ENCODE results near the gene FOXP1.

The FOXP1 gene

DNA sequence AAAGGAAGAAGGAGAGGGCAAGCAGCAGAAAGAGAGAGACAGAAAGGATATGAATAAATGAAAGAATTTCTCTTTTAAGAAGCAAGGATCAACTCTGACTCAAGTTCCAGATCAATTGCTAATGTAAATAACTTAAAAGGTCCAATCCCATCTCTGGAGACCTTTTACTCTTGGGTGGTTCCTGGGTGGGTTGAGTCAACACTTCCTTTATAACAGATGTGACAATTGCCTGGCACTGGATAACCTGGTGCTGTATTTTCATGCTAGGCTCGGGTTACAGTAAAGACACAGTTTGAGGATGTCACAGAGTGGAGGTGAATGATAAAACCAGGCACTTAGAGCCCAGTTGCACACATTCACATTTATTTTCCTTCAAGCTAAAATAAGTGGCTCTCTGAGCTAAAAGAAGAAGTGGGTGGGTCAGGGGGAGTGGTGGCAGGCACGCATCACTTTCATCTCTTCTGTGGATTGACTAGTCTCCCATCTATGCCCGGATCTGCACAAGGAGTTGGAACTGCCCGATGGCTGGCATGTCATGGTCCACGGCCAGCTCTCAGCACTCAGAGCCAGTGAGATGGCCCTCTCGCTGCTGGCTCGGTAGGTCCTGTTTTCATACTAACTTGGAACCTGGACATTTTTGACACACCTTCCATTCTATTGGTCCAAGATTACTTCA, 465.8 kb downstream of the FOXP1 start:
- Histone ChIP-seq H3K36me3 (ENCODE audit: insufficient read depth, low read length) (no peaks in the 10 kb centered on the region), H3K9me3 (ENCODE audit: control insufficient read depth, insufficient read depth, low read length) (no peaks in the 10 kb centered on the region), H3K9ac (ENCODE audit: low read depth, low read length) (no peak overlapping the region), H3K4me1 (ENCODE audit: insufficient read depth, low read length) (no peaks in the 10 kb centered on the region)

DNA sequence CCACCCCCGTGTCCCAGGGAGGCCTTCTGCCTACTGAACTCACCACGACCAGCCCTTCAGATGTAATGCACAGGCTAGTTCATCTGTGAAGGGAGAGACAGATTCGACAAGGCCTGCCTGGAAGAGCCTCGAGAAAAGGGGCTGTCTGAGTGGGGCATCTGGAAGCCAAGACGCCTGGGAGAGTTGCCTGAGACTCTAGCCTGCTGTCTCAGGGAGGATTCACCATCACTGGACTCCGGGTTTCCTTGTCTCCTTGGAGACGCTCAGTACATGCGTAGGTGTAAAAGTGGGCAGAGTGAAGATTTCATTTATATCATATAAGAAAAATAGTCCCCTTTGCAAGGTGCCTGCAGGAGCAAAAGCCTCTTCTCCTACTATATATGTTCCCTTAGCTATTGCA, 468.9 kb downstream of the FOXP1 start:
- H3K4me1 ChIP-seq (ENCODE audit: insufficient read depth, low read length): peaks cover 8% of the 10 kb centered on the region; the same call in 1 of the 2 replicates

DNA sequence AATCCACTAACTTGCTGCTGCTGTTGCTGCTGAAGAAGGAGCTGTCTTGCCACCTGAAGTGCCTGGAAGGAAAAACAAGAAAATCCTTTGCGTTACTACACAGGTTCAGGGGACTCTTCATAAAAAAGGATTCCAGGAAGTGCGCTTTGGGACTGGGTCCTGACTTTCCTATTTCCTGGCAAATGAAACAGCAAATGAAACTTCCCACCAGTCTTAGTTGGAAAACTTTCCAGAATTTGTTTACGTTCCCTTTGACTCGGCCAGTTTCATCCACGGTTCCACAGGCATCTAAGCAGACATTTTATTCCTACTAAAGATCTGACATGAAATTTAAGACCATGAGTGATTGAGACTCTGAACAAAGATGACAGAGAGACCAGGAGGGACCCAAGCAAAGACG, 471.0 kb downstream of the FOXP1 start:
- H3K4me1 ChIP-seq (ENCODE audit: insufficient read depth, low read length): peaks cover 8% of the 10 kb centered on the region; the same call in 1 of the 2 replicates

More for the DNA sequence above, 468.9 kb downstream of the FOXP1 start:
- Histone ChIP-seq H3K9ac (ENCODE audit: low read depth, low read length) (no peak overlapping the region), H3K36me3 (ENCODE audit: insufficient read depth, low read length) (no peaks in the 10 kb centered on the region), H3K9me3 (ENCODE audit: control insufficient read depth, insufficient read depth, low read length) (no peaks in the 10 kb centered on the region)

DNA sequence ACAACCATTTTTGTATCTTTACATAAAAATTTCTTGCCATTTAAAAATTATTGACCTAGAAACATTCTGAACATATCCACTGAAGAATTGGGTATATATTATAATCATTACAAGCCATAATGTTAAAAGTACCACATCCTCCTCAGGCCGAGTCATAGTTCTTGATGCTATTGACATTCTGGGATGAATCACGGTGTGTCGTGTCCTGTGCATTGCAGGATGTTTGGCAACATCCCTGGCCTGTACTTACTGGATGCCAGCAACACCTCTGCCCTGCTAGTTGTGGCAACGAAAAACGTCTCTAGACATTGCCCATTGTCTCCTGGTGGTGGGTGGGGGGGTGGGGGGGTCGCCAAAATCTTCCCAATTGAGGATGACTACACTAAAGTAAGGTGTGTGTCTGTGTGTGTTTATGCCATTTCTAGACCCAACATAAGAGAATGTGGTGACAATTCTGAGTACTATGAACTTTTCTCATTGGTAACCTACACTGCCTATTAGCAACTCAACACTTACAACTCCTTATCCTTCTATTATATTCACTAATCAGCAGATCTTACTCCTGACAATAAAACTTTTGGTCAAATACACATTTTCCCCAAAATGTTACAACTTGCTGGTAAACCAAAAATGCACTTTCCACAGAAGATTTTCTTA, 471.6 kb downstream of the FOXP1 start:
- Histone ChIP-seq H3K36me3 (ENCODE audit: insufficient read depth, low read length) (no peaks in the 10 kb centered on the region), H3K9me3 (ENCODE audit: control insufficient read depth, insufficient read depth, low read length) (no peaks in the 10 kb centered on the region), H3K4me1 (ENCODE audit: insufficient read depth, low read length) (peaks cover 8% of the 10 kb centered on the region; the same call in 1 of the 2 replicates), H3K9ac (ENCODE audit: low read depth, low read length) (no peak overlapping the region)

More for the DNA sequence above, 471.0 kb downstream of the FOXP1 start:
- no peaks in the 10 kb centered on the region for H3K9me3 ChIP-seq (ENCODE audit: control insufficient read depth, insufficient read depth, low read length)
- no peak overlapping the region for H3K9ac ChIP-seq (ENCODE audit: low read depth, low read length)
- no peaks in the 10 kb centered on the region for H3K36me3 ChIP-seq (ENCODE audit: insufficient read depth, low read length)

DNA sequence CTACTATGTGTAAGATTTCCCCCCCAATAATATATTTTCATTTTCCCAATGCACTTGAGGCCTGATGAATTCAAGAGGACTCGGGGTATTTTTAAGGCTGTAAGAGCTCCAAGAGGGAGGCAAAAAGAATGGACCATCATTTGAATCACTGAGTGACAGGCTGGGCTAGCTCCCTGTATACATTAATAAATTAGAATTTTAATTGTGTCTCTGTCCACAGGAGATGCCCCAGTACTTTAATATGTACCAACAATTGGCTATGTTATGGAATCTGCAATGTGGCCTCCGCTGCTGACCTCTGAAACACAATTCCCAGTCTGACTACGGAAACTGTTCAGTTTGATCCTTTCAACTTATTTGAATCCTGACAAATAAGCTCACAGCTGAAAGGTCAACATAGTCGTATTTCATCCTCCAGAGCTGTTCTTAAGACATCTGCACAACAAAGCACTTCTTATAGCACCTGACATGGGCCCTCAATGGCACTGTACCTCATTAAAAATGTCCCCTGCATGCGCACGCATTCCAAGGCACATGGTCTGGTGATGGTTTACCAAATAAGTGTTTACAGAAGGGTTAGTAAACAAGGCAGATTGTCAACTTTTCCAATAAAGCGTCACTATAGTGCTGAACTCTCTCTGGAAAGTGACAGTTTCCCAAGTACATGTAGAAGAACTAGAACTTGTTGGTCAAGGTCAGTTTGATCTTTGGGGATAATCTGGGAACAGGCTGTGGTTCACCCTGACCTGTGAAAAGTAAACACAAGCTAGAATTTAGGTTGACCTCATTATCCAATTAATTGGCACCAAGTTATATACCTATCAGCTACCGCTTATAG, 472.9 kb downstream of the FOXP1 start:
- Histone ChIP-seq H3K36me3 (ENCODE audit: insufficient read depth, low read length) (no peaks in the 10 kb centered on the region), H3K9ac (ENCODE audit: low read depth, low read length) (no peak overlapping the region), H3K9me3 (ENCODE audit: control insufficient read depth, insufficient read depth, low read length) (no peaks in the 10 kb centered on the region), H3K4me1 (ENCODE audit: insufficient read depth, low read length) (peaks cover 8% of the 10 kb centered on the region; the same call in 1 of the 2 replicates)

DNA sequence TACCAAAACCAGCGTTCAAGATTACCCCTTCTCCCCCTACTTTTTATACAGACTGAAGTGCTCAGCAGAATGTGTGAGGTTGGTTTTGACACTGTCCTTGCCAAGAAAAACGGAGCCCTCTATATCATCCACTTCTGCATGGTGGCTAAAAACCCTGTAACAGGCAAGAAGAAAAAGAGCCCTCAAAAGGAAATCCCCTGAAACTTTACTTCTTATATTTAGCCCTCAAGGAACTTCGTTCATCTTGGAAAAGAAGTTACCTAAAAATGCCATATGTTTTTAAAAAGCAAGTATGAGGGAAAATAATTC, 473.6 kb downstream of the FOXP1 start:
- Histone ChIP-seq H3K4me1 (ENCODE audit: insufficient read depth, low read length) (peaks cover 8% of the 10 kb centered on the region; the same call in 1 of the 2 replicates), H3K9ac (ENCODE audit: low read depth, low read length) (no peak overlapping the region), H3K36me3 (ENCODE audit: insufficient read depth, low read length) (no peaks in the 10 kb centered on the region), H3K9me3 (ENCODE audit: control insufficient read depth, insufficient read depth, low read length) (no peaks in the 10 kb centered on the region)

DNA sequence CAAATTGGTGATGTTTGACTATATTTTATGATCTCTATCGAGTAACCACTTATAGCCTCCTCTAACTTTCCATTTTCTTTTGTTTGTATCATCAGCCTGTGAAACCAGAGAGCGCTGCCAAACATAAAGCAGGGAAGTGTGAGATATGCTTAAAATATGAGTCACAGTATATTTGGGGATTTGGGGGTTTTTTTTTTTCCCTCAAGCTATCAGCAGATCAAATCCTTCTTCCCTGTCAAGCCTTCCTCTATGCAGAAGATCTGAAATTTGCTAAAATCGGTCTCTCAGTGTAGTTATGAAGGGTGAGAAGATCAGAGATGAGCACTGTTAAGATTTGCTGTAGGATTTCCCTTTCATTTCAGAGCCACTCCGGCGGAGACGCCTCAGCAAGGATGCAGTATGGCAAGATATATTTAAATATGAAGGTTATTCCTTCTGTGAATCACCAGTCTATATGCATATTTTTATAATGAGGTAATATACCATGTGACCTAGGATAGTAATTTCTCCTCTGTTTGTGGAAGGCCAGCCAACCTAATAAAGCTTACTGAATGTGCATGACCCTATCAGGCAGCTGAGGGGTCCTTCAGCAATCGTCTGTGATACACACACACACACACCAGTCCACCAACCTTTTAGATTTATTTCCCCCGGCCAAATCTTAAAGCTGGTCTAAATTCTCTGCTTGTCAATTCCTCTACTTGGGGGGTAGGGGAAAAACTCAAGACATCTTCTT, 474.1 kb downstream of the FOXP1 start:
- H3K36me3 ChIP-seq (ENCODE audit: insufficient read depth, low read length): no peaks in the 10 kb centered on the region
- H3K9me3 ChIP-seq (ENCODE audit: control insufficient read depth, insufficient read depth, low read length): no peaks in the 10 kb centered on the region
- peaks cover 8% of the 10 kb centered on the region; the same call in 1 of the 2 replicates for H3K4me1 ChIP-seq (ENCODE audit: insufficient read depth, low read length)
- H3K9ac ChIP-seq (ENCODE audit: low read depth, low read length): no peak overlapping the region

DNA sequence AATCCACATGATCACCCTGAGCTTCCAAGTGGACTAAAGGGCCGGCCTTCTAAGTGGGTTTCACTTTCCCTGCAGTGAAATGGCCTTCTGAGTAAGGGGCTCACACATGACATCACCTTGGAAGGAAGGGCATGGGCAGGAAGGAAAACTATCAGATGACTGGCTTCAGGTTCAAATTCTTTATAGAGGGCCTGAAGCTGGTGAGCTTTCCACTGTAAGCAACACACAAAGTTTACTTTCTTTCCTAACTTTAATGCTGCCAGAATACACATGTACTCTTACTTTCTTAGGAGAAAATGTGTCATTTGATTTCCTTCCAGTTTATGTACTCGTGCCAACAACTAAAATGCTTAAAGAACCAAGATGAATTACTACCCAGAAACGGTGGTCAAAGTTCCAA, 475.6 kb downstream of the FOXP1 start:
- H3K9me3 ChIP-seq (ENCODE audit: control insufficient read depth, insufficient read depth, low read length): no peaks in the 10 kb centered on the region
- H3K36me3 ChIP-seq (ENCODE audit: insufficient read depth, low read length): no peaks in the 10 kb centered on the region
- H3K9ac ChIP-seq (ENCODE audit: low read depth, low read length): no peak overlapping the region
- H3K4me1 ChIP-seq (ENCODE audit: insufficient read depth, low read length): peaks cover 8% of the 10 kb centered on the region; the same call in 1 of the 2 replicates

DNA sequence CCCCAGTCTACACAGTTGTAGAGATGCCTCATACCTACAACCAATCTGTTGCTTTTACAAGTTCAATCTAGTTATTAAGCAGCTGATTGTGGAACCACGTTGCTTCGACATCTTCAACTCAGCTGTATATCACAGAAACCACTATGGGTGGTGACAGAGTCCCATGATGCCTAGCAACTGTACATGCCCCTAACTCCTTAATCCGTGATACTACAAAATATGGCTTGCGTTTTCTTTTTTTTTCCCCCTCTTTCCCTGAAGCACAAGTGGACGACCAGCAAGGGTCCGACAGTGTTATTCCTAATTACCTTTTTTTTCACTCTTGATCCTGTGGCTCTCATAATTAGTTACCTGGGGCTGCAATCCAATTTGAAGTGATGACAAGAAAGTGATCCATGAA, 478.6 kb downstream of the FOXP1 start:
- no peaks in the 10 kb centered on the region for H3K9me3 ChIP-seq (ENCODE audit: control insufficient read depth, insufficient read depth, low read length)
- H3K36me3 ChIP-seq (ENCODE audit: insufficient read depth, low read length): no peaks in the 10 kb centered on the region
- H3K4me1 ChIP-seq (ENCODE audit: insufficient read depth, low read length): peaks cover 11% of the 10 kb centered on the region
- no peak overlapping the region for H3K9ac ChIP-seq (ENCODE audit: low read depth, low read length)

DNA sequence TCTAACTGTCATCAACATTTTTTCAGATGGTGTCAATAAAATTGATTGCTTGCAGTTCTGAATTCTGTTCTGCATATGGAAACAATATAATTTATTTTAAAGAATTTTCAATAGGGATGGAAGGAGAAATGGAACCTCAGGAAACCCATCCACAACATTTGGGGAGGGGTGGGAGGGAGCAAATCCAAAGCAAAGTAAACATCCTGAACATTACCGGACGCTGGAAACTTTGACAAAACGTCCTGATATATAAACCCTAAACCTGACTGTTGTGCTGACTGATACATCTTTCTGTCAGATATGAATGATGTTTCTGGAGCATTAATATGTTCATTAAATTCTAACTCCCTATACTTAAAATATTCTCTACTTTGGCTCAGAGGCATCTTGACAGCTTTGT, 479.0 kb downstream of the FOXP1 start:
- no peak overlapping the region for H3K9ac ChIP-seq (ENCODE audit: low read depth, low read length)
- H3K36me3 ChIP-seq (ENCODE audit: insufficient read depth, low read length): no peaks in the 10 kb centered on the region
- peaks cover 11% of the 10 kb centered on the region for H3K4me1 ChIP-seq (ENCODE audit: insufficient read depth, low read length)
- H3K9me3 ChIP-seq (ENCODE audit: control insufficient read depth, insufficient read depth, low read length): no peaks in the 10 kb centered on the region

DNA sequence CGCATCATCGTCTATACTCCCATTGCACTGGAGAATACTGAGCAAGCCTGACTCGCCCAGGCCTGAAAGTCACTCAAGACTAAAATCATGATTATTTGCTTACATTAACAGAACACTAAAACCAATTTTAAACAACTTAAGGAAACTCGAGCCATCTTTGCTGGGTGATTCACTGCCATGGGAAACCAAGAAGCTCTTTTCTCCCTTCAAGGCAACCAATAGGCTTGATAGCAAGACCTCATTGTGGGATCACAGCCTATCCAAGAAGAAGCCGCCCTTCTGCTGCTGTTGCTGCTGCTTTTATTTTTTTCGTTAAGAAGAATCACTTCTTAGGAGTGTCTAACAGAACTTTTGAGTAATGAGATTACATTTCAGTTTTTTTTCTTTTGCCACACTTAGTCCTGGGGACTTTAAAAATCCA, 479.4 kb downstream of the FOXP1 start:
- Histone ChIP-seq H3K4me1 (ENCODE audit: insufficient read depth, low read length) (peaks cover 11% of the 10 kb centered on the region), H3K9me3 (ENCODE audit: control insufficient read depth, insufficient read depth, low read length) (no peaks in the 10 kb centered on the region), H3K36me3 (ENCODE audit: insufficient read depth, low read length) (no peaks in the 10 kb centered on the region), H3K9ac (ENCODE audit: low read depth, low read length) (no peak overlapping the region)

DNA sequence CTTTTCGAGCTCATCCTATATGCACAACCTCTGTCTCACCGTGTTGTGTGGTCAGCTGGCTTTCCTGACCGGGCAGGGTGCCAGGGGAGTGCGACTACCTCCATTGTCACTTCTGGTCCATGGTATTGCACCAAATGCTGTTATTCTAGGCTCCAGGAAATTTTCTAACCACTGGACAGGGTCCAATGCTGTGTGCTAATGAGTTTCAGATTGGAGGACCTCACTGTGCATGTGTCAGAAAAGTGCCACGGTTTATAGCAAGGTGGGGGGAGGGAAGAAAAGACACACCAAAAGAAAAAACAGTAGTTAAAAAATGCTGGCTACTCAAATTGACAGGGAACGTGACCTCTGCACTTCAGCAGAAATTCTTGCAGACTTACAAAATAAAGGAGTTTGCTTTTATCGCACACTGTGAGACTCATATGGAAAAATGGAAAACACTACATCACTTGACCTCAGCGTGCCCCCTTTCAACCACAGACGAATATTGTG, 480.1 kb downstream of the FOXP1 start:
- Histone ChIP-seq H3K4me1 (ENCODE audit: insufficient read depth, low read length) (peaks cover 11% of the 10 kb centered on the region; the same call in 1 of the 2 replicates), H3K9ac (ENCODE audit: low read depth, low read length) (no peak overlapping the region), H3K9me3 (ENCODE audit: control insufficient read depth, insufficient read depth, low read length) (no peaks in the 10 kb centered on the region), H3K36me3 (ENCODE audit: insufficient read depth, low read length) (no peaks in the 10 kb centered on the region)

DNA sequence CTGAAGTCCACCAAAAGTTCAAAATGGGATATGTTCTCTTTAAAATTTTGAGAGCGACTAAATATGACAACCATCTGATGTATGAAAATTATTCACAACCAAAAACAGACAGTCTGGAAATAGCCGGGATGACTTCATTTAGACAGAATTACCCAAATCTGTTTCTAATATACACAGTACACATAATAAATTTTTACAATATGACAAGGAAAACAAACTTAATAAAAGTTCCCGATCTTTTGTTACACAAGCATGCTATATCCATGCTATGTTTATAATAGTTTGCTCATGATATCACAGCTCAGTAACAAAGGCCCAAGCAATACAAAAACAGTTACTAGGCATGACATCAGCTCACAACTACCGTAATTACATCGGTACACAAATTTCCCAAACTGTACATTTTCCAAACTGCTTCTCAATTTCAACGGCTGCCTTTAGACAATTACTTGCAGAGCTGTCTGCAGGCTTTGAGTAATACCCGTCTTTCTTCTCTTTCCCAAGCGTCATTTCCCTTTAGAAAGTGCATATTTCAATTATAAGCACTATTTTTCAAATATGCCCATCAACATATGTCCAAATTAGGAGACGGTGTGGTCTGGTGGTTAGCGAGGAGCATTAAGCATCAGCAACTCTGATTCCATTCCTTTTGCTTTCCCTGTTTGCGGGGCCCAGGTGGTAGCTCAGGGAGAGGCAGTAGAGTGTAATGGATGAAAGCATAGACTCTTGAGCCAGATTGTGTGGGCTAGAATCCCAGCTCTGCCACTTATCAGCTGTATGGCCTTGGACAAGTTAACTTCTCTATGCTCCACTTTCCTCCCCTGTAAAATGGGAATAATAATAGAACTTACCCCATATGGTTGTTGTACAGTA, 481.2 kb downstream of the FOXP1 start:
- H3K4me1 ChIP-seq (ENCODE audit: insufficient read depth, low read length): peaks cover 11% of the 10 kb centered on the region; the same call in 1 of the 2 replicates
- no peaks in the 10 kb centered on the region for H3K9me3 ChIP-seq (ENCODE audit: control insufficient read depth, insufficient read depth, low read length)
- H3K9ac ChIP-seq (ENCODE audit: low read depth, low read length): no peak overlapping the region
- no peaks in the 10 kb centered on the region for H3K36me3 ChIP-seq (ENCODE audit: insufficient read depth, low read length)
